H9 (cell line): ENCODE measurements around the gene HEATR9. TPM values are rescaled to one million over a fixed set of nuclear protein-coding genes. Genes with fewer than 3 reads are reported as not detected.

Experiments
- DNase-seq: peaks from one replicate; pipeline ENCODE4 v3.0.0-alpha.2; 2017
- H2AFZ ChIP-seq: one replicate; pipeline ENCODE4 v1.6.1; 2013; ENCODE audit warnings: mild to moderate bottlenecking, low read length, control low read depth, moderate library complexity
- H2AK5ac ChIP-seq: 2 replicates; pipeline ENCODE4 v1.6.1; 2013; ENCODE audit warnings: low read length, control low read depth, mixed read lengths; ENCODE audit not compliant: insufficient read length
- H2BK120ac ChIP-seq: one replicate; pipeline ENCODE4 v1.6.1; 2013; ENCODE audit warnings: low read depth, mild to moderate bottlenecking, low read length, control low read depth, inconsistent platforms; ENCODE audit not compliant: poor library complexity, severe bottlenecking
- H2BK12ac ChIP-seq: 2 replicates; pipeline ENCODE4 v1.6.1; 2013; ENCODE audit warnings: low read length, control low read depth, mixed read lengths, low read depth; ENCODE audit not compliant: insufficient read length
- H2BK15ac ChIP-seq: 2 replicates; pipeline ENCODE4 v1.6.1; 2013; ENCODE audit warnings: low read depth, low read length, control low read depth
- H2BK20ac ChIP-seq: one replicate; pipeline ENCODE4 v1.6.1; 2013; ENCODE audit warnings: low read depth, mild to moderate bottlenecking, low read length, control low read depth, inconsistent platforms; ENCODE audit not compliant: poor library complexity, severe bottlenecking
- H2BK5ac ChIP-seq: 2 replicates; pipeline ENCODE4 v1.6.1; 2013; ENCODE audit warnings: low read length, control low read depth, mixed read lengths; ENCODE audit not compliant: insufficient read length
- H3K14ac ChIP-seq: 2 replicates; pipeline ENCODE4 v1.6.1; 2013; ENCODE audit warnings: low read length, control low read depth; ENCODE audit not compliant: insufficient read depth
- H3K18ac ChIP-seq: 2 replicates; pipeline ENCODE4 v1.6.1; 2013; ENCODE audit warnings: low read depth, mild to moderate bottlenecking, mixed read lengths, low read length, control low read depth; ENCODE audit not compliant: insufficient read length
- H3K23ac ChIP-seq: 2 replicates; pipeline ENCODE4 v1.6.1; 2013; ENCODE audit warnings: low read length, control low read depth, mixed read lengths, low read depth; ENCODE audit not compliant: insufficient read length
- H3K23me2 ChIP-seq: 2 replicates; pipeline ENCODE4 v1.6.1; 2013; ENCODE audit warnings: low read depth, mild to moderate bottlenecking, mixed read lengths, low read length, control low read depth; ENCODE audit not compliant: insufficient read length, poor library complexity, severe bottlenecking
- H3K27ac ChIP-seq: 2 replicates; pipeline ENCODE4 v1.5.1; 2013; ENCODE audit warnings: low read length, control low read depth, mixed read lengths, low read depth; ENCODE audit not compliant: insufficient read length
- H3K27me3 ChIP-seq: 2 replicates; pipeline ENCODE4 v1.6.1; 2013; ENCODE audit warnings: low read length, control low read depth, inconsistent platforms; ENCODE audit not compliant: insufficient read depth
- H3K4ac ChIP-seq: 2 replicates; pipeline ENCODE4 v1.6.1; 2013; ENCODE audit warnings: low read depth, mild to moderate bottlenecking, control low read depth, inconsistent platforms, low read length, moderate library complexity
- H3K4me1 ChIP-seq: 2 replicates; pipeline ENCODE4 v1.6.1; 2013; ENCODE audit warnings: low read length, control low read depth, inconsistent platforms; ENCODE audit not compliant: insufficient read depth
- H3K4me2 ChIP-seq: 2 replicates; pipeline ENCODE4 v1.6.1; 2013; ENCODE audit warnings: low read length, control low read depth, mixed read lengths; ENCODE audit not compliant: insufficient read length, insufficient read depth
- H3K56ac ChIP-seq: 2 replicates; pipeline ENCODE4 v1.6.1; 2013; ENCODE audit warnings: low read depth, mild to moderate bottlenecking, mixed read lengths, low read length, control low read depth; ENCODE audit not compliant: insufficient read length
- H3K79me1 ChIP-seq: 2 replicates; pipeline ENCODE4 v1.6.1; 2013; ENCODE audit warnings: low read depth, mild to moderate bottlenecking, moderate library complexity, low read length, control low read depth, inconsistent platforms; ENCODE audit not compliant: insufficient read depth, poor library complexity, severe bottlenecking
- H3K79me2 ChIP-seq: 2 replicates; pipeline ENCODE4 v1.6.1; 2013; ENCODE audit warnings: low read length, control low read depth, inconsistent platforms; ENCODE audit not compliant: insufficient read depth
- H3K9ac ChIP-seq: 2 replicates; pipeline ENCODE4 v1.6.1; 2013; ENCODE audit warnings: low read length, control low read depth, mixed read lengths; ENCODE audit not compliant: insufficient read length; ENCODE audit errors: extremely low read depth
- H3K9me3 ChIP-seq: one replicate; pipeline ENCODE4 v1.6.1; 2013; ENCODE audit warnings: low read depth, low read length, inconsistent platforms; ENCODE audit not compliant: control insufficient read depth
- H3T11ph ChIP-seq: one replicate; pipeline ENCODE4 v1.6.1; 2013; ENCODE audit warnings: mild to moderate bottlenecking, low read length, control low read depth, inconsistent platforms
- H4K20me1 ChIP-seq: one replicate; pipeline ENCODE4 v1.6.1; 2013; ENCODE audit not compliant: control insufficient read depth, insufficient read length, insufficient read depth
- H4K5ac ChIP-seq: 2 replicates; pipeline ENCODE4 v1.6.1; 2013; ENCODE audit warnings: low read depth, mild to moderate bottlenecking, mixed read lengths, low read length, control low read depth; ENCODE audit not compliant: insufficient read length
- H4K8ac ChIP-seq: replicated peaks from 2 replicates; pipeline ENCODE4 v1.6.1; 2013; ENCODE audit warnings: low read length, control low read depth, mixed read lengths, low read depth; ENCODE audit not compliant: insufficient read length
- H4K91ac ChIP-seq: 2 replicates; pipeline ENCODE4 v1.6.1; 2013; ENCODE audit warnings: low read depth, mild to moderate bottlenecking, moderate library complexity, mixed read lengths, low read length, control low read depth; ENCODE audit not compliant: insufficient read length
- H3K27ac Mint-ChIP-seq, 3 experiments: 2 replicates in 2 of 3; 3 replicates in 1 of 3; pipeline ENCODE4 v1.8.0; 2020 to 2021; ENCODE audit warnings: mixed read lengths in 3 of 3, mild to moderate bottlenecking in 1 of 3, moderate library complexity in 1 of 3
- H3K27me3 Mint-ChIP-seq: 2 replicates; pipeline ENCODE4 v1.8.0; 2021; ENCODE audit warnings: low read depth, mild to moderate bottlenecking, moderate library complexity, mixed read lengths
- H3K36me3 Mint-ChIP-seq, 3 experiments: 2 replicates in 2 of 3; 3 replicates in 1 of 3; pipeline ENCODE4 v1.8.0; 2020 to 2021; ENCODE audit warnings: low read depth in 3 of 3, mixed read lengths in 3 of 3; ENCODE audit not compliant: insufficient read depth in 1 of 3
- H3K4me1 Mint-ChIP-seq, 2 experiments: 2 replicates each; pipeline ENCODE4 v1.8.0; 2020; ENCODE audit warnings: mixed read lengths in 2 of 2
- H3K4me3 Mint-ChIP-seq, 2 experiments: 2 replicates in 1 of 2; 3 replicates in 1 of 2; pipeline ENCODE4 v1.8.0; 2020 to 2021; ENCODE audit warnings: mild to moderate bottlenecking in 2 of 2, mixed read lengths in 2 of 2, moderate library complexity in 1 of 2
- H3K9me3 Mint-ChIP-seq, 2 experiments: 2 replicates in 1 of 2; 3 replicates in 1 of 2; pipeline ENCODE4 v1.8.0; 2020; ENCODE audit warnings: mild to moderate bottlenecking in 2 of 2, mixed read lengths in 2 of 2, moderate library complexity in 1 of 2
- CTCF ChIP-seq: fragments of 200-600 bp; sonication (generic); conservative IDR thresholded peaks from 3 replicates; pipeline ENCODE4 v1.8.0; 2021; ENCODE audit warnings: antibody characterized with exemption, mild to moderate bottlenecking
- WGBS: extraction: QIAGEN DNeasy Blood & Tissue Kit; methylation state at CpG from one replicate; pipeline ENCODE4 v1.1.7; 2013; ENCODE audit warnings: missing lambda C conversion rate, low lambda C conversion rate, mixed read lengths; ENCODE audit not compliant: insufficient read length; ENCODE audit errors: extremely low coverage; 5-methylcytosine and 5-hydroxymethylcytosine counted together
- total RNA-seq: library from RNA; stranded (reverse); gene quantifications from 2 replicates; pipeline ENCODE4 v1.2.1, GENCODE V29; 2021

HEATR9 gene
- total RNA-seq, 1 experiment from 2014 or later = not detected

- WGBS = no CpG with 5 or more reads among the region's 6 CpGs
- H2AK5ac ChIP-seq = no peak overlapping the region
Observed at GRCh38 chr17:35892091-35893035, 23.7 kb upstream of the HEATR9 start.

More at GRCh38 chr17:35892091-35893035, 23.7 kb upstream of the HEATR9 start:
- Mint-ChIP-seq H3K9me3 (no peaks in the 10 kb centered on the region), H3K27ac (no peak overlapping the region; a peak in 2 of 7 replicates), H3K27me3 (no peaks in the 10 kb centered on the region), H3K4me1 (peaks cover 15 to 20% of the 10 kb centered on the region in 2 experiments), H3K4me3 (no peak overlapping the region), H3K36me3 (no peaks in the 10 kb centered on the region)
- H3K4me2 ChIP-seq = no peak overlapping the region
- no peak overlapping the region for H4K91ac ChIP-seq
- no peak overlapping the region for H2BK5ac ChIP-seq
- H2BK15ac ChIP-seq = no peak overlapping the region
- no peak for TF ChIP-seq CTCF
- no peak overlapping the region for H3K27ac ChIP-seq
- no peaks in the 10 kb centered on the region for H3K27me3 ChIP-seq
- no peaks in the 10 kb centered on the region for H3K79me1 ChIP-seq
- no peaks in the 10 kb centered on the region for H3K9me3 ChIP-seq
- H2BK12ac ChIP-seq = no peak overlapping the region
- H3K56ac ChIP-seq = no peak overlapping the region
- no peak overlapping the region for H2BK120ac ChIP-seq
- DNase-seq = no peak
- no peak overlapping the region for H4K5ac ChIP-seq
- peaks cover 2% of the 10 kb centered on the region; the same call in 1 of the 2 replicates for H3K4me1 ChIP-seq
- no peak overlapping the region for H3K23ac ChIP-seq
- no peaks in the 10 kb centered on the region for H4K20me1 ChIP-seq
- H4K8ac ChIP-seq = no peak overlapping the region
- H2BK20ac ChIP-seq = no peak overlapping the region
- no peak overlapping the region for H2AFZ ChIP-seq
- no peaks in the 10 kb centered on the region for H3K23me2 ChIP-seq
- H3K9ac ChIP-seq = no peak overlapping the region
- no peaks in the 10 kb centered on the region for H3K79me2 ChIP-seq
- no peak overlapping the region; the same call in 1 of the 2 replicates for H3K14ac ChIP-seq
- no peak overlapping the region for H3T11ph ChIP-seq
- no peak overlapping the region for H3K18ac ChIP-seq
- no peak overlapping the region for H3K4ac ChIP-seq
